ENCODE measurements around the gene TMEM184B. TPM values are rescaled to one million over a fixed set of nuclear protein-coding genes. Genes with fewer than 3 reads are reported as not detected.

Gene TMEM184B
- total RNA-seq, 1 donor from 2014 or later: 62.8 TPM

DNA sequence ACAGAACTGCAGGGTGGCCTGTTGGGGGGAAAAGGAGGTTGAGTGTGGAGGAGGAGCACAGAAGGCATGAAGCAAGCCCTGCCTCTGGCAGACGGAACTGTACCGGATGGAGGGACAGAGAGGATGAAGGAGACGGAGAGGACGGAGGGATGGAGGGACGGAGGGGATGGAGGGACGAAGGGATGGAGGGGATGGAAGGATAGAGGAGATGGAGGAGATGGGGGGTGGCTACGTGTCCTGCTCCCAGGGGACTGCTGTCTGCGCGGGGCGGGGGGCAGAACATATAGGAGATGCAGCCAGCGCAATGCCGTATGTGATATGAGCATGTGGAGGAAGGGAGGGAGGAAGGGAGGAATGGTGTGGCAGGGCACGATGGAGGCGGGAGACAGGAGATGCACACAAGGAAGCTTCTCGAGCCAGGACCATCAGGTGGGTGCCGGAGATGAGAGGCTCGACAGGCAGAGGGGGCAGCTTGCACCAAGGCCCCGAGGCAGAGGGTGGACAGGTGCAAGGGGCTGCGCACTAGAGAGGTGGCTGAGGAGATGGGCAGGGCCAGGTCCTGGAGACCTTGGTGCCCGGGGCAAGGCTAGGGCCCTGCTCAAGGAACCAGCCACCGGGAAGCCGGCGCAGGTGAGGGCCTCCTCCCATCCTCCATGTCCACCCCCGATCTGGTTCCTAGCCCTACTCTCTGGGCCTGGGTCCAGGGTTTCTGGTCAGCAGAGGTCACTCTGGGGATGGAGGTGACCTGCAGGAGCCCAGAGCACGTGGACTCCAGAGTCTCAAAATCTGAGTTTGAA is 45.8 kb downstream of the TMEM184B start:
- no peaks in the 10 kb centered on the region for H3K9me3 Mint-ChIP-seq
- no peak overlapping the region for H3K4me3 Mint-ChIP-seq
- H3K36me3 Mint-ChIP-seq: peaks cover 14% of the 10 kb centered on the region
- DNase-seq (ENCODE audit: low spot score in 2 of 2, unreplicated experiment in 2 of 2): no peak
- H3K27me3 Mint-ChIP-seq (ENCODE audit: low read depth): no peaks in the 10 kb centered on the region
- TF ChIP-seq, protein P1, sequence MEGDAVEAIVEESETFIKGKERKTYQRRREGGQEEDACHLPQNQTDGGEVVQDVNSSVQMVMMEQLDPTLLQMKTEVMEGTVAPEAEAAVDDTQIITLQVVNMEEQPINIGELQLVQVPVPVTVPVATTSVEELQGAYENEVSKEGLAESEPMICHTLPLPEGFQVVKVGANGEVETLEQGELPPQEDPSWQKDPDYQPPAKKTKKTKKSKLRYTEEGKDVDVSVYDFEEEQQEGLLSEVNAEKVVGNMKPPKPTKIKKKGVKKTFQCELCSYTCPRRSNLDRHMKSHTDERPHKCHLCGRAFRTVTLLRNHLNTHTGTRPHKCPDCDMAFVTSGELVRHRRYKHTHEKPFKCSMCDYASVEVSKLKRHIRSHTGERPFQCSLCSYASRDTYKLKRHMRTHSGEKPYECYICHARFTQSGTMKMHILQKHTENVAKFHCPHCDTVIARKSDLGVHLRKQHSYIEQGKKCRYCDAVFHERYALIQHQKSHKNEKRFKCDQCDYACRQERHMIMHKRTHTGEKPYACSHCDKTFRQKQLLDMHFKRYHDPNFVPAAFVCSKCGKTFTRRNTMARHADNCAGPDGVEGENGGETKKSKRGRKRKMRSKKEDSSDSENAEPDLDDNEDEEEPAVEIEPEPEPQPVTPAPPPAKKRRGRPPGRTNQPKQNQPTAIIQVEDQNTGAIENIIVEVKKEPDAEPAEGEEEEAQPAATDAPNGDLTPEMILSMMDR (IDR thresholded peaks at IDR 0.05; ENCODE audit: unreplicated experiment): no peak
- peaks cover 8% of the 10 kb centered on the region for H3K4me1 Mint-ChIP-seq
- no peak overlapping the region for H3K27ac Mint-ChIP-seq

DNA sequence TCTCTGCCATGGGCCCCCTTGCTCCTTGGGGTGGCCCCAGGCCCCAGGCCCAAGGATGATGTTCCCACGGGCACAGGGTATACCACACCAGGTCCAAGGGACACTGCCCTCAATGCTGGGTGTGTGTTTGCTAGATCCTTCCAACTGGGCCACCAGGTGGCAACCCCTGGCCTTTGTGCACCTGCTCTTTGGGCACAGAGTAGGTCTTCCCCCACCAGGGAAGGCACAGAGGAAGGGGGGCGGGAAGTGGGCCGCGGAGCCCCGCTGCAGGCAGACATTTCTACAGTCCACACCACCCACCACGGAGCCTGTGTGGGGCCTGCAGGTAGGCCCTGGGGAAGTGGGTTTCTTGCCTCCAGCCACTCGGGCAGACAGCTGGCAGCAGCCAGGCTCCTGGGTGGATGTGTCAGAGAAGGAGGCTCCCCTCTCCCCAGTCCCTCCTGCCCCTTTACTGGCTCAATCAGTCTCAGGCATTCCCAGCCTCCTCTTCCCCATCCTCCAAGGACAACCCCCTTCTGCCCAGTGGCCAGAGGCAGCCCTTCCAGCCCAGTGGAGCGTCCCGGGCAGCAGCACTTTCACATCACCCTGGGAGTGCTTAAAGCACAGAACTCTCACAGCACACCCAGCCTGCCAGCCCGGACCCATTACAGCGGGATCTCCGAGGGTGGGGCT is 49.4 kb downstream of the TMEM184B start:
- peak overlapping the region; percentile 51 for H3K27ac Mint-ChIP-seq
- H3K4me1 Mint-ChIP-seq: peaks cover 19% of the 10 kb centered on the region

DNA sequence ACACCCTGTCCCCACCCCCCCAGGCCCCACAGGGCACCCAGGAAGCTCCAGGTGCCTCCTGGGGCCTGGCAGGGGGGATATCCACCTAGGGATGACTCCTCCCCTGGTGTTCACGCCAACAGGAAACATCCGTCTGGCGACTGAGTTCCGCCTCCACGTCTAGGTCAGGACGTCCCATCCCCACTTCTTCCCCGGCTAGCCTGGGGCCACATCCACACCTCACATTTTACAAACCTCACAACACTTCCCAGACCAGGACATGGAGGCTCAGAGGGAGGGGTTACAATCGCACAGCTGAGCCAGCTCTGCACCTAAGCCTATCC is 50.1 kb downstream of the TMEM184B start:
- H3K27me3 Mint-ChIP-seq (ENCODE audit: low read depth): no peaks in the 10 kb centered on the region
- TF ChIP-seq, protein P1 (IDR thresholded peaks at IDR 0.05; ENCODE audit: unreplicated experiment): no peak
- peak overlapping the region; percentile 70 for H3K27ac Mint-ChIP-seq
- peaks cover 12% of the 10 kb centered on the region for H3K36me3 Mint-ChIP-seq
- DNase-seq (ENCODE audit: low spot score in 2 of 2, unreplicated experiment in 2 of 2): no peak
- no peaks in the 10 kb centered on the region for H3K9me3 Mint-ChIP-seq
- H3K4me3 Mint-ChIP-seq: no peak overlapping the region
- peaks cover 25% of the 10 kb centered on the region for H3K4me1 Mint-ChIP-seq

More for the DNA sequence above, 49.4 kb downstream of the TMEM184B start:
- no peak for DNase-seq (ENCODE audit: low spot score in 2 of 2, unreplicated experiment in 2 of 2)
- TF ChIP-seq, protein P1 (IDR thresholded peaks at IDR 0.05; ENCODE audit: unreplicated experiment): no peak
- Mint-ChIP-seq H3K36me3 (peaks cover 12% of the 10 kb centered on the region), H3K9me3 (no peaks in the 10 kb centered on the region), H3K4me3 (no peak overlapping the region), H3K27me3 (ENCODE audit: low read depth) (no peaks in the 10 kb centered on the region)

DNA sequence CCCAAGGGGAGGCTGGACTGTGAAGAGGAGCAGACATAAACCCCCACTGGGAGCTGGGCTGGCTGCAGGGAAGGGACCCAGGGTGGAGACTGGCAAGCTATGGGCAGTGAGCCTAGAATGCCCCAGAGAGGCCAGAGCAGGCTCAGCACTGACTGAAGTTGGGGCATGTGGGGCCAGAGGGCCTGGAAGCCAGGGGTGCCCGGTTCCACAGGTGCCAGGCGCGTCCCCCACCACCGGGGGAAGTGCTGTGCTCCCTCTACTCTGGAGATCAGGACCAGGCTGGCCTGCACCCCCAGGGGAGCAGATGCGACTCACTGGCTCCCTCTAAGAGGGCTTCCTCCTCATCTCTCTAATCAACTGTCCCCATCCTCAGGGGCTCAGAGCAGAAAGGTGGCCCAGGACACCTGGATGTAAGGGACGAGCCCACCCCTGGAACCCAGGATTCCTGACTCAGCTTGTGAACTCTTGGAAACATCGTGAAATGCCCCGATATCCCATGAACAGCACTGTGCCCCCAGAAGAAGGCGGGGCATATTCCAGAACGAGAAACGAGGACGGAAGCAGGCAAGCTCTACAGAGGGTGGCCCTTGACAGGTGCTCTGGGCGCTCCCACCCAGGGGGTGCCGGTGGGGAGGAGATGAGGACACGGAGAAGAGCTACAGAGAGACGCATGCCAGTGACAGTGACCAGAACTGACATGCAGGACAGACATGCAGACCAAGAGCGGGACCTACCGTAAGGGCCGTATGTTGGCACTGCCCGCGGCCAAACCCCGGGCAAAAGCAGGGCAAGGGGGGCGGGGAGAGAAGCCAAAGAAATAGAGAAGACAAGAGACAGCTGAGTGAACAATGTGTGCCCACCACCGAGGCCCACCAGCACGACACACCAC is 50.7 kb downstream of the TMEM184B start:
- Mint-ChIP-seq H3K27ac (peak overlapping the region; percentile 34), H3K36me3 (peaks cover 12% of the 10 kb centered on the region), H3K4me3 (no peak overlapping the region), H3K27me3 (ENCODE audit: low read depth) (no peaks in the 10 kb centered on the region), H3K4me1 (peaks cover 28% of the 10 kb centered on the region), H3K9me3 (no peaks in the 10 kb centered on the region)
- TF ChIP-seq, protein P1 (IDR thresholded peaks at IDR 0.05; ENCODE audit: unreplicated experiment): no peak
- no peak for DNase-seq (ENCODE audit: low spot score in 2 of 2, unreplicated experiment in 2 of 2)

DNA sequence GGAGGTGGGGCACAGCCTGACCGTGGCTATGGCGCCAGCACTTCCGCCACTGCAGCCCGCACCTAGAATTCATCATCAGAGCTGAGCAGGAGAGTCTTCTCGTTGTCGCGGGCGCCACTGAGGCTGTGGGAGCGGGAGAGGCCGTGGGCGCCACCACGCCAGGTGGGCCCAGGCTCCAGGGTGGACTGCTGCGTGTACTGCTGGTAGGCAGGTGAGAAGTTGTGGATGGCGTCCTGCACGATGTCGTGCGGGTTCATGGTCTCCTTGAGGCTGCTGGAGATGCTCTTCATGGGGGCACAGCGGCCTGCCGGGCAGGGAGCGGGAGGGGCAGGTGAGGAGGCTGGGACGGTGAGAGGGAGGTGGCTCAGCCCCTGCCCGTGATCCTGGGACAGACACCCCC is 51.4 kb downstream of the TMEM184B start:
- no peak for DNase-seq (ENCODE audit: low spot score in 2 of 2, unreplicated experiment in 2 of 2)
- H3K27me3 Mint-ChIP-seq (ENCODE audit: low read depth): no peaks in the 10 kb centered on the region
- no peak overlapping the region for H3K27ac Mint-ChIP-seq
- TF ChIP-seq, protein P1 (IDR thresholded peaks at IDR 0.05; ENCODE audit: unreplicated experiment): no peak
- H3K9me3 Mint-ChIP-seq: no peaks in the 10 kb centered on the region
- H3K4me3 Mint-ChIP-seq: no peak overlapping the region
- peaks cover 14% of the 10 kb centered on the region for H3K36me3 Mint-ChIP-seq
- H3K4me1 Mint-ChIP-seq: peaks cover 28% of the 10 kb centered on the region
